K562 (cell line): ENCODE data around the gene CCDC136. TPM values are rescaled to one million over a fixed set of nuclear protein-coding genes. Genes with fewer than 3 reads are reported as not detected.

Experiments
- ATAC-seq: fragments of 200-7000 bp; cut with Tn5 transposase; 3 replicates; pipeline ENCODE4 v1.9.1; 2020; ENCODE audit warnings: moderate library complexity
- BruUV-seq: library from RNA; stranded (reverse); fragments of 400-500 nt; replicated peaks from 2 replicates; lab custom pipeline; 2021; lab: Mats Ljungman, UMichigan
- CTCF ChIA-PET: fragments of 300-600 bp; formaldehyde crosslinking; extraction: SDS; loops from one replicate; lab custom pipeline; 2021; ENCODE audit warnings: low intra/inter-chr PET ratio; lab: Yijun Ruan, JAX
- POLR2A ChIA-PET: fragments of 300-600, 350-650 bp; sonication (Branson Sonifier 250); formaldehyde crosslinking; extraction: SDS; loops from one replicate; lab custom pipeline; 2021; ENCODE audit warnings: antibody characterized with exemption, inconsistent platforms; lab: Yijun Ruan, JAX
- DNase-seq, 4 experiments: peaks; one replicate each; pipeline versions ENCODE4 v3.0.0 to v3.0.0-alpha.2; 2011 to 2018; ENCODE audit warnings: low spot score in 3 of 4, mixed read lengths in 3 of 4; ENCODE audit errors: extremely low read depth in 1 of 4
- FAIRE-seq: peaks from 2 replicates; lab custom pipeline; 2011; peaks lifted over from hg19 to GRCh38; lab: Jason Lieb, UNC
- H2AFZ ChIP-seq: 2 replicates; pipeline ENCODE4 v1.6.0; 2011; ENCODE audit warnings: low read depth, low read length, control low read depth, inconsistent platforms
- H3K27ac ChIP-seq: fragments of 200-600 bp; 3 replicates; pipeline ENCODE4 v1.8.0; 2011; ENCODE audit warnings: low read depth, mild to moderate bottlenecking, control low read depth, inconsistent platforms, low read length, moderate library complexity, mixed read lengths; ENCODE audit errors: extremely low read depth
- H3K27me3 ChIP-seq, 2 experiments: fragments of 300-600 bp in 1 of 2; 2 replicates in 1 of 2; 3 replicates in 1 of 2; pipeline versions ENCODE4 v1.6.0 to v1.8.0; 2011; ENCODE audit warnings: inconsistent platforms in 2 of 2, low read length in 2 of 2, mild to moderate bottlenecking in 1 of 2, mixed read lengths in 1 of 2, moderate library complexity in 1 of 2; ENCODE audit not compliant: control insufficient read depth in 2 of 2, insufficient read depth in 2 of 2
- H3K36me3 ChIP-seq: fragments of 300-600 bp; 3 replicates; pipeline ENCODE4 v1.8.0; 2011; ENCODE audit warnings: mild to moderate bottlenecking, low read length, inconsistent platforms; ENCODE audit not compliant: control insufficient read depth, insufficient read depth
- H3K4me1 ChIP-seq, 2 experiments: fragments of 200-600 bp in 1 of 2; replicated peaks in 1 of 2; 2 replicates in 1 of 2; 3 replicates in 1 of 2; pipeline versions ENCODE4 v1.5.1 to v1.8.0; 2011; ENCODE audit warnings: inconsistent platforms in 2 of 2, low read length in 2 of 2, mild to moderate bottlenecking in 1 of 2, mixed read lengths in 1 of 2, moderate library complexity in 1 of 2; ENCODE audit not compliant: control insufficient read depth in 2 of 2, insufficient read depth in 2 of 2
- H3K4me2 ChIP-seq: 2 replicates; pipeline ENCODE4 v1.6.1; 2011; ENCODE audit warnings: low read length, control low read depth, inconsistent platforms, mixed read lengths; ENCODE audit not compliant: insufficient read depth
- H3K4me3 ChIP-seq: fragments of 200-600 bp; sonication (generic), shearing (Covaris generic); 2 replicates; pipeline ENCODE4 v1.5.1; 2016; ENCODE audit warnings: control low read depth, inconsistent platforms
- H3K79me2 ChIP-seq: fragments of 200-600 bp; 3 replicates; pipeline ENCODE4 v1.8.0; 2011; ENCODE audit warnings: low read length, inconsistent platforms; ENCODE audit not compliant: control insufficient read depth, insufficient read depth
- H3K9ac ChIP-seq, 2 experiments: 2 replicates each; pipeline versions ENCODE4 v1.6.0 to v1.6.1; 2011; ENCODE audit warnings: low read depth in 2 of 2, low read length in 2 of 2, control low read depth in 1 of 2, inconsistent platforms in 1 of 2, mild to moderate bottlenecking in 1 of 2, mixed read lengths in 1 of 2; ENCODE audit not compliant: insufficient read depth in 1 of 2
- H3K9me1 ChIP-seq: one replicate; pipeline ENCODE4 v1.6.0; 2011; ENCODE audit warnings: inconsistent platforms, mild to moderate bottlenecking, low read length, moderate library complexity; ENCODE audit not compliant: control insufficient read depth, insufficient read depth
- H3K9me3 ChIP-seq: replicated peaks from 2 replicates; pipeline ENCODE4 v1.5.1; 2011; ENCODE audit warnings: low read depth, low read length, inconsistent platforms; ENCODE audit not compliant: control insufficient read depth, insufficient read depth
- H4K20me1 ChIP-seq: replicated peaks from 2 replicates; pipeline ENCODE4 v1.6.1; 2011; ENCODE audit warnings: low read length, inconsistent platforms, mixed read lengths; ENCODE audit not compliant: control insufficient read depth, insufficient read depth
- E2F4 ChIP-seq: sonication (generic); formaldehyde crosslinking; IDR thresholded peaks from 2 replicates; pipeline ENCODE4 v1.8.0; 2022; ENCODE audit warnings: mild to moderate bottlenecking, low read depth, missing genetic modification reagents
- HMGN3 ChIP-seq: IDR thresholded peaks from 2 replicates; pipeline ENCODE4 v1.6.1; 2011; ENCODE audit warnings: borderline replicate concordance, low read depth, mild to moderate bottlenecking, mixed read lengths, low read length; ENCODE audit not compliant: insufficient read length; ENCODE audit errors: extremely low read depth
- POLR2G ChIP-seq: fragments of 200-400 bp; formaldehyde crosslinking; IDR thresholded peaks from 2 replicates; pipeline ENCODE4 v1.6.1; 2017; ENCODE audit warnings: low read depth, mild to moderate bottlenecking, antibody characterized with exemption, low read length, moderate library complexity
- RBFOX2 ChIP-seq: fragments of 200-400 bp; formaldehyde crosslinking; IDR thresholded peaks from 2 replicates; pipeline ENCODE4 v1.6.1; 2017; ENCODE audit warnings: low read depth, mild to moderate bottlenecking, low read length, moderate library complexity
- STAG1 ChIP-seq: sonication (generic); formaldehyde crosslinking; IDR thresholded peaks from 2 replicates; pipeline ENCODE4 v1.5.0; 2020; ENCODE audit warnings: missing genetic modification reagents, borderline replicate concordance
- WGBS: fragments of 100-300 bp; shearing (Covaris generic); methylation state at CpG from one replicate; pipeline ENCODE4 v1.1.6; 2016; ENCODE audit warnings: low coverage, mixed read lengths; ENCODE audit not compliant: insufficient coverage; ENCODE audit errors: missing lambda C conversion rate; 5-methylcytosine and 5-hydroxymethylcytosine counted together
- in situ Hi-C: fragments of 300-500 bp; cut with MboI; formaldehyde crosslinking; loops from 4 replicates; pipeline ENCODE4 v1.15.0; 2018; ENCODE audit warnings: inconsistent platforms, mixed read lengths
- intact Hi-C: fragments of 100-400 bp; cut with micrococcal nuclease; formaldehyde crosslinking; loops from 2 replicates; pipeline ENCODE4 v1.14.2; 2022
- polyA plus RNA-seq, 8 experiments: library from polyadenylated mRNA; depleted of rRNA in 4 of 8; stranded (reverse) in 5 of 8; unstranded in 3 of 8; fragments of >200 nt; fragmentation: Nextera tagmentation in 2 of 8; fragmentation: Illumina TruSeq in 1 of 8; extraction: Ambion mirVana in 2 of 8; extraction: Trizol in 1 of 8; gene quantifications; 2 replicates each; pipeline versions ENCODE4 v1.2.1 to v1.2.3, GENCODE V29; 2011 to 2014; ENCODE audit warnings: inconsistent platforms in 1 of 8, missing spikeins in 1 of 8
- total RNA-seq, 7 experiments: library from RNA; depleted of rRNA in 6 of 7; stranded (reverse); fragments of >200 nt in 6 of 7; fragmentation: Illumina TruSeq in 2 of 7; extraction: Trizol in 2 of 7; gene quantifications; 2 replicates each; pipeline versions ENCODE4 v1.2.1 to v1.2.3, GENCODE V29; 2011 to 2021; ENCODE audit warnings: low replicate concordance in 1 of 7

Gene CCDC136
- total and polyA plus RNA-seq, 9 of the 15 experiments (the other 6 are each of a cell fraction or from before 2014, with no cell fraction given): 2.4 to 40.8 (median 26.5) TPM

- no peaks in the 10 kb centered on the region for H3K9me3 ChIP-seq
- no peaks in the 10 kb centered on the region for H3K27me3 ChIP-seq
- FAIRE-seq: no peak
- ChIA-PET POLR2A (interaction anchor here (1.0 to 1.8 kb wide), 4 partner anchors 8 to 112 kb away, joined by 3 to 6 read pairs (median 4); no protein-coding TSS in a partner anchor), CTCF (no interaction called here)
- intact Hi-C loops: no loop called here
- H3K4me1 ChIP-seq: peaks cover 16 to 66% of the 10 kb centered on the region in 2 experiments
- H3K27ac ChIP-seq: no peak overlapping the region
- ATAC-seq: no peak
- DNase-seq: no peak
- no peaks in the 10 kb centered on the region for H3K9me1 ChIP-seq
- no peak overlapping the region for H3K9ac ChIP-seq
- in situ Hi-C loops: no loop called here
- H3K4me3 ChIP-seq: no peak overlapping the region
- H2AFZ ChIP-seq: no peak overlapping the region
- TF ChIP-seq HMGN3 (peak; percentile 36), STAG1 (CRISPR knock-in tag) (0 out of 2 replicates have a peak, but pooled peaks have one; percentile 9), RBFOX2 (peak; percentile 62; the same call in 1 of the 2 replicates), E2F4 (CRISPR knock-in tag) (no peak), POLR2G (0 out of 2 replicates have a peak, but pooled peaks have one; percentile 45)
- H3K79me2 ChIP-seq: peaks cover 23% of the 10 kb centered on the region
- peaks cover 97% of the 10 kb centered on the region; the same call in 2 of the 3 replicates for H3K36me3 ChIP-seq
- H4K20me1 ChIP-seq: peaks cover 12% of the 10 kb centered on the region; the same call in 1 of the 2 replicates
- H3K4me2 ChIP-seq: no peak overlapping the region
- 98% methylated on average over 16 of the region's 16 CpGs for WGBS
- no TSS peak for BruUV-seq
Measured at GRCh38 chr7:128837521-128837921, 45.8 kb downstream of the CCDC136 start.
